ENCODE data around the gene ZNF354B.
"Not testable (repeated sequence)": the region's sequence is repeated elsewhere in the genome, so short reads cannot be mapped to it uniquely, and the experiment has no call there.

Gene ZNF354B

DNA sequence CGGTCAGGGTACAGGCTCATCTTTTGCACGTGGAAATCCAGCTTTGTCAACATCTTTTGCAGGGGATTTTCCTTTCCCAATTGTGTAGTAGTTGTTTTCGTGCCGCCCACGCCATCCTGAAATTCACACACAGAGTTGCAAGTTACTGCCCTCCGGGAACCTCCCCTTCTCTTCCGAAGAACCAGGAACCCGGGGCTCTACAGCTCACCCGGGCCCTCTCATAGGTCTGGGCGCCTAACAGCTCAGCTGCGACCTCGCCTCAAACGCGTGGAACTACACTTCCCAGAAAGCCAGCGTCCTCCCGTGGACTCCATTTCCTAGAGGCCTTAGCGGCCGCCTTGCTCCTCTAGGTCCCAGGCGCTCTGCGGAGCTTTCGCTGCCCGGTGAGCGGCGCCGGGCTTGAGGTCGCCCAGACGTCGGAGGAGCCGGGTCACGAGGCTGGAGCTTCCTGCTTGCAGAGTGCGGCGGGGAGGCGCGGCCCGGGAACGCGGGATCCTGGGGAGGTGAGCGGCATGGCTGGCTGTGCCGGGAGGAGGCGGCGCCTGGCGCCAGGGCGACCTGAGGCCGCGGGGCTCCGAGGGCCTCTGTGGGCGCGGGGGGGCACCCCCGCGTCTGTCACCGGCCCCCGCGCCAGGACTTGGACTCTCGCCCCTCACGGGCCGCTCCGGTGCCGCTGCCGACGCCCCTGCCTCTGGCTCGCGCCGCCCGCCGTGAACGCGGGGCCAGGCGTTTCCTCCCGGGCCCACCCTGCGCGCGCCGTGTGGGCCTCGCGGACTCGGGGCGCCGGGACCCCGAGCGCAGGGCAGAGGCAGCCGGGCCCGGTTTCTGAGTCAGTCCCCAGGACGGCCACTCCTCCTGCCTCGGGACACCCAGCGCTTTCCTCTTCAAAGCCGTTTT lies at the start of gene ZNF354B:
ZNF354B (plus strand) TSS at position 329 of the 897 bp plus-strand sequence. CDS start 1,095 bp downstream, outside the sequence.
- peak; percentile 86 for DNase-seq

DNA sequence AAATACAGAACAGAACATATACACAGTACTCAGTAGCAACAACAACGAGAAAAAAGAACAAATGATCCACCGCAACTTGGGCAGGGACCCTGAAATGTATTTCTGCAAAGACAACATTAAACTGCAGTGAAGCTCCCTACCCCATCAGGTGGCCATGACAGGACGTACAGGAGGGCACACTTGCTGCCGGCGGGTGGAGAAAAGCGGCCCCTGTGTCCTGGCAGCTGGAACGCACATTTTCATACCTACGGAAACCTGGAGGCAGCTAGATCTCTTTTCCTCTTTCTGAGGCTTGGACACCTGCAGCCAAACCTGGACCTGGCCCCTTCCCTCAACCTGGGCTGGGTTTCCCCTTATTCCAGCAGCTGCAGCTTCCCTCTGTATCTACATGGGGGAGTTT lies 42.2 kb upstream of the ZNF354B start:
- DNase-seq = no peak

GRCh38 chr5:178818094-178818493 lies 41.7 kb upstream of the ZNF354B start:
- DNase-seq = no peak

DNA sequence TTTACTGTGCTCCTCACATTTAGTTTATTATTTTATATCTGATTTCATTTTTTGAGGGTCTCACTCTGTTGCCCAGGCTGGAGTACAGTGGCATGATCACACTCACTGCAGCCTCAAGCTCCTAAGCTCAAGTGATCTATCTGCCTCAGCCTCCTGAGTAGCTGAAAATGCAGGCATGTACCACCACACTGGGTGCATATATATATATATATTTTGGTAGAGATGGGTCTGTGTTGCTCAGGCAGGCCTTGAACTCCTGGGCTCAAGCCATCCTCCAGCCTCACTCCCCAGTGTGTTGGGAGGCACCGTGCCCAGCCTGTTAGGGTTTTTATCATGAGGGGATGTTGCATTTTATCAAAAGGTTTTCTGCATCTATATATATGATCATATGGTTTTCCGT lies 39.8 kb upstream of the ZNF354B start:
- no peak for DNase-seq

DNA sequence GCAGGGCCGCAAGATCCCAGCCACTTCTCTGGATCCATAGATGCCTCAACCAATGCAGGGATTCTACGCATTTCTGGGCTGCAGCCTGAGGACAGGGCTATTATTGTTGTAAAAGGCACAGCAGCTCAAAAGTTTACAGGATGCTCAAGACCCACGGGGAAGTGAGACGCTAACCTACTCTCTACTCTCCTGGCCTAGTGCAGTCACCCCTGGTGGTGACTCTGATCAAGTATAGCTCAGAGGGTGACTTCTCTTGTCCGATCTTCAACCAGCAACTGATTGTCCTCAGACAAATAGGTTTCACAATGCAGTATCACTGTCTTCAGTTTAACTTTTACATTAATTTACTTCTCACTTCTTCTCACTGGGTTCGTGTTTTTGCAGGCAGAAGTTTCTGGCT lies 34.3 kb upstream of the ZNF354B start:
- no peak for DNase-seq

GRCh38 chr5:178826216-178826615 lies 33.5 kb upstream of the ZNF354B start:
- no peak for DNase-seq

- no peak for DNase-seq
Measured at GRCh38 chr5:178827636-178828035, 32.1 kb upstream of the ZNF354B start.

GRCh38 chr5:178831049-178831448 lies 28.7 kb upstream of the ZNF354B start:
- DNase-seq = no peak

- no peak for DNase-seq
Measured at GRCh38 chr5:178832618-178833201, 27.0 kb upstream of the ZNF354B start.

DNA sequence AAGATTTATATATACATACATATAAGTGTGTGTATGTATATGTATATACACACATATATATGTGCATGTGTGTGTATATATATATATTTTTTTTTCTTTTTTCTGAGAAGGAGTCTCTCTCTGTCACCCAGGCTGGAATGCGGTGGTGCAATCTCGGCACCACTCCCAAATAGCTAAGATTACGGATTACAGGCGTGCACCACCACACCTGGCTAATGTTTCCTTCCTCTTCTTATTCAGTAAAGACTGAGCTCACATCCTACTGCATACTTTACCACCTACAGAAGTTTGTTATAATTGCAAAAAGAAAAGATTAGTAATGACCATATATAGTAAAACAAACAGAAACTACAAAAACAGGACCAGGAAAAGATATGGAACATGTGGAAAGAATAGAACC lies 23.1 kb upstream of the ZNF354B start:
- no peak for DNase-seq

DNA sequence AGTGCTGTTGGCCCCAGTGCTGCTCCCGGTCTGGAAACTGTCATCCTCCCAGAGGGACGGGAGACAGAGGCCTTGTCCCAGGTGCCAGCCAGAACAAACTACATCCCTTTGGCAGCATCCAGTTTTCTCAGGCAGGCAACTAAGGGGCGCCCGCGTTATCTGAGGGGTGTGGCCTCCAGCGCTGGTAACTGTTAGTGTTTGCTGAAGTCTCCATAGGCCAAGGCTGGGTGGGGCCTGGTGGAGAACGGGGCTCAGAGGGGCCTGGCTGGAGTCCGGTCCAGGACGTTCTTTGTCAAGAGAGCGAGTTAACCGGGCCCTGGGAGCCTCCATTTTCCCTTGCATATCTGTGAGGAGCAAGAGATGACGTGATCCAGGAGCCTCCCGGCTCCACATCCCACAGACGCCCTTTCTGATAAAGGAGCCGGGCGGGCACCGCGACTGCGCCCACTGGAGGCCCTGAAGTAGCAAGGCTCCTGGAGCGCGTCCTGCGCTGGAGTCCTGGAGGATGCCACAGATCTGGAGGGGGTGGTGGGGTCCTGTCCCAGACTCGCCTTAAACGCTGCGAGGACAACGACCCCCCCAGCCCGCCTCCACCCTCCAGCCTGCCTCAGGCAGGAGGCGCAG lies 20.9 kb upstream of the ZNF354B start:
- DNase-seq = not testable (repeated sequence)

DNA sequence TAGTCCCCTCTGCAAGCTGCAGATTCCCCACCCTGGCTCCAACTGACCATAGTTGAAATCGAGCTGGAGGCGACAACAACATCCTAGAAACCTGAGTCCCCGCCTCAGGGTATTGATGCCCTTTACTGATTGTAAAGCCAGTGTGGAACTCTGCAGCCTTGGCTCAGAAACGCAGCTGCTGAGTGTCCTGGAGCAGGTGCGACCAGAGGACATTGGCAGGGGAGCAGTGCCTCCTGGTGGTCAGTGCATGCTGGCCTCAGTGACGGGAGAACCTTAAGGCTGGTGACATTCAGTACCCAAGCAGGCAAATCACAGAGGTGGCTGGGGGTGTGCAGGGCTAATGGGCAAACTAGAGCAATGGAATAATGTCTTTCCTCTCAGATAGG lies 20.4 kb upstream of the ZNF354B start:
- peak; percentile 58 for DNase-seq

GRCh38 chr5:178840399-178840798 lies 19.4 kb upstream of the ZNF354B start:
- DNase-seq = not testable (repeated sequence)

DNA sequence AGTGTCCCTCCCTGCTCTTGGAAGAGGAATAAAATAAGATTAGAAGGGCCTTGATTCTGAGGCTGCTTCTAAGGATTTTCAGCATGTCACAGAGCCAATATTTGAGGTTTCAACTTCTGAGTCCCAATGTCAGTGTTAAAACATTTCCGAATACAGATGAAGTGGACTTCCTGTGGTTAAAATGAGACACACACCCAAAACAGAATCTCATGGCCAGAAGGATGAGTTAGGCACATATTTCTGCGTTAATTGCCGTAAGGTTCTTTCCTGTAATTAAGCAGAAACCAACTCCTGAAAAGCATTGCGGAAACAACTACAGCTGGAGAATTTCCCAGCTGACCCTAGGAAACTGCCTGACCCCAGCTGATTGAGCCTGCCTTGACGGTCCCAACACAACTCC lies 10.4 kb upstream of the ZNF354B start:
- no peak for DNase-seq

DNA sequence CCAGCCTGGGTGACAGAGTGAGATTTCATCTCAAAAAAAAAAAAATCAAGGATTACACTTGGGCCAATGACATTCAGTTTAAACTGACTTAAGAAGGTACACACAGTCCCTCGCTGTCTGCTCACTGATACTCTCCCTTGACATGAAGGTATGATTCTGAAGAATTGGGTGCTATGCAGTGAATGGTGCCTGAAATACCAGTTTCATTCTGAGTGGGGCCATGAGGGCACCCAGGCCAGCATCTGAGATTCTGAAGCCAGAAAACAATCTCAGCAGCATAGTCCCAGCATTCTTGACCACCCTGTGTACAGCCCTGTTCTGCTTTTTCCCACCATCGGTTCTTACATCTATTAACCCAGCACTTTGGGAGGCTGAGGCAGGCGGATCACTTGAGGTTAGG lies 7.8 kb upstream of the ZNF354B start:
- no peak for DNase-seq

- no peak for DNase-seq
Measured at GRCh38 chr5:178854284-178854683, 5.5 kb upstream of the ZNF354B start.

DNA sequence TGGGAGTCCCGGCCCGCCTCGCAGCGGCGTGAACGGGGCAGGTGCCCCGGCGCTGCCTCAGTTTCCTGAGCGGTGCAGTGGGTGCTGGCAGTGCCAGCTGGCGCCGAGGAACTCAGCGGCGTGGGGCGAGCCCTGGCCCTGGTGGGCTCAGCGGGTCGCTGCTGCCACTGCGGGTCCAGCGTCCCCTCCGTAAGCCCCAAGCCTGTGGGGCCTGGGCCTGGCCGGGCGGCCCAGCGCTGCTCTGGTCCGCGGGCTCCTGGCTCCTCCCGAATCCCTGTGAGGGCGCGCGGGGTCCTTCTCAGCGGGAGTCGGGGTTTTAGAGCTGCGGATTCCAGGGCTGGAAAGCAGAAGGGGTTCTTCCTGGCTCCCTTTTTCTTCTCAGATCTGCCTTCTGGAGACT lies 862 bp downstream of the ZNF354B start:
- DNase-seq = not testable (repeated sequence)

DNA sequence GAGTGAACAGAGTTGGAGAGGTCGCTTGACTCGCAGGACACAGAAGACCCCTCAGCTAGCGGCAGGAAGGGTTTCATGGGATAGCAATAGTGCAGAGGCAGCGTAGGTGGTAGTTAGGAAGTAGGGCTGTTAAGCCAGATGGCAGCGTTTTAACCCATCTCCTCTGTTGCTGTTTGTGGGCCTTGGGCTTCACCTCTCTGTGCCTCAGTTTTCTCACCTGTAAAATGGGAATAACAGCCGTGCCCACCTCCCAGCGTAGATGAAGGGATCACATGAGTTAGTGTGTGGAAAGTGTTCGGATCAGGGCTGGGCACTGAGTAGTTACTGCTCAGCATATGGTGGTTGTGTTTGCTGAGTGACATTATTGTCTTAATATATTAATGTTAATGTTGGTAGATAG lies 1.9 kb downstream of the ZNF354B start:
- DNase-seq = no peak

DNA sequence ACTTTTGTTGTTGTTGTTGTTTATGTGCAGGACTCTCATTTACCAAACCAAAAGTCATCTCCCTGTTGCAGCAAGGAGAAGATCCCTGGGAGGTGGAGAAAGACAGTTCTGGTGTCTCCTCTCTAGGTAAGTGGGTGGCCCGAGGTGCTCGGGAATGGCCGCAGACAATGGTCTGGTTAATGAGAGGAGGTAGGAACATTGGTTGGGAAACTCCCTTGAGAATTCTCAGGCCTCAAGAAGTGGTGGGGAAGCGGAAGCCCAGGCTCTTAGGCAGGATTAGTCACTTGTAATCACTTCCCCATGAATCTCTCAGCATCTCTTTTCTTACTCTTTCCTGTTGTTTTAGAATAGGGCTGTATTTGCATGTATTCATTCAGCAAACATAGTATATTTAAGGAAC lies 7.2 kb downstream of the ZNF354B start:
- DNase-seq = no peak

DNA sequence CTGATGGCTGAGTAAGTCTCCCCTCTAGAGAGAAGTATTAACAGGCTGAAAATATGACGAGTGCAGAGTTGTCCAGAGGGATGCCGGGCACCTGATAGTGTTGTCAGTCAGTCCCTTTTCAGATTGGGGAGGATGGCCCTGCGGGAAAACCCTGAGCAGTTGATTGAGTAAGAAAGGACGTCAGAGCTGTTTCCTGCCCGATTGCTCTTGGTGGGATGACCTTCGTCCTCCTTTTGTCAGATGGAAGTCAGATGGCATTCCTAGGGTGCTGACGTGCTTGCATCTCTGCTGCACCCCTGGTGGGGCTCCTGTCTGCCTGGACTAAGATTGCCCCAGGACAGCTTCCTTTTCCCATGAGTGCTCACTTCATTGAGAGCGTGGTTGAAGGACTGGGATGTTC lies 9.8 kb downstream of the ZNF354B start:
- DNase-seq = no peak

DNA sequence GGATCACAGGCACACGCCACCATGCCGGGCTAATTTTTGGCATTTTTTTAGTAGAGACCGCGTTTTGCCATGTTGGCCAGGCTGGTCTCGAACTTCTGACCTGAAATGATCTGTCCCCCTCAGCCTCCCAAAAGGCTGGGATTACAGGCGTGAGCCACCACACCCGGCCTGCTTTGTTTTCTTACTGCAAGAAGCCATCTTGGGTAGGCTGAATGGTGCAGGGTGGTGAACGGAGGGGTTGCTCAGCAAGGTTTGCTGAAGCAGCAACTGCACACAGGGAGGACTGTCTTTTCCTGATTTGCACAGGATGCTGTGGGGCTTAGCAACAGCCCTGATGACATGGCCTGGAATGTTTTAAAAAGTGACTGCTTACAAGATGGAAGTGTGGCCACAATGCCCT lies 10.7 kb downstream of the ZNF354B start:
- DNase-seq = no peak

- DNase-seq = no peak
Measured at GRCh38 chr5:178872302-178872701, 12.5 kb downstream of the ZNF354B start.

DNA sequence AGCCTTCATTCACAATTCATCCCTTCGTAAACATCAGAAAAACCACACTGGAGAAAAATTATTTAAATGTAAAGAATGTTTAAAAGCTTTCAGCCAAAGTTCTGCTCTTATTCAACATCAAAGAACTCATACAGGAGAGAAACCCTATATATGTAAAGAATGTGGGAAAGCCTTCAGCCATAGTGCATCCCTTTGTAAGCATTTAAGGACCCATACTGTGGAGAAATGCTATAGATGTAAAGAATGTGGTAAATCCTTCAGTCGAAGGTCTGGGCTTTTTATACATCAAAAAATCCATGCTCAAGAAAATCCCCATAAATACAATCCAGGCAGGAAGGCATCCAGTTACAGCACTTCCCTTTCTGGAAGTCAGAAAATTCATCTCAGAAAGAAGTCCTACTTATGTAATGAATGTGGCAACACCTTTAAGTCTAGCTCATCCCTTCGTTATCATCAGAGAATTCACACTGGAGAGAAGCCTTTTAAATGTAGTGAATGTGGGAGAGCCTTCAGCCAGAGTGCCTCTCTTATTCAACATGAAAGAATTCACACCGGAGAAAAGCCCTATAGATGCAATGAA lies 23.5 kb downstream of the ZNF354B start:
- not testable (repeated sequence) for DNase-seq

Data from right forelimb (tissue), 1 donor.